Thoracic aorta (tissue), 2 donors: ENCODE measurements around the gene H6PD. TPM values are rescaled to one million over a fixed set of nuclear protein-coding genes. Genes with fewer than 3 reads are reported as not detected.

Experiments used
- ATAC-seq: fragments of 150-250 bp; one replicate; pipeline ENCODE4 v1.8.0; 2017; ENCODE audit warnings: low read depth; ENCODE audit not compliant: insufficient number of reproducible peaks, low FRiP score
- DNase-seq: peaks from one replicate; pipeline ENCODE4 v3.0.0-alpha.2; 2020; ENCODE audit warnings: low spot score
- H3K27ac ChIP-seq, 2 donors: fragments of 200-600 bp; sonication (generic); 1 replicate in 1 of 2; 2 replicates in 1 of 2; pipeline ENCODE4 v1.5.1; 2016; ENCODE audit warnings: mild to moderate bottlenecking in 2 of 2, moderate library complexity in 2 of 2
- H3K27me3 ChIP-seq: fragments of 200-600 bp; sonication (generic); replicated peaks from 2 replicates; pipeline ENCODE4 v1.6.0; 2016; ENCODE audit warnings: mild to moderate bottlenecking; ENCODE audit not compliant: insufficient read depth
- H3K36me3 ChIP-seq: fragments of 200-600 bp; sonication (generic); one replicate; pipeline ENCODE4 v1.5.1; 2016
- H3K4me1 ChIP-seq, 2 donors: fragments of 200-600 bp; sonication (generic); 1 replicate in 1 of 2; 2 replicates in 1 of 2; pipeline versions ENCODE4 v1.5.1 to v1.6.0; 2016; ENCODE audit warnings: low read depth in 2 of 2, mild to moderate bottlenecking in 1 of 2; ENCODE audit not compliant: control insufficient read depth in 1 of 2
- H3K4me3 ChIP-seq: fragments of 200-600 bp; sonication (generic); 2 replicates; pipeline ENCODE4 v1.5.1; 2016; ENCODE audit warnings: mild to moderate bottlenecking
- H3K9me3 ChIP-seq: fragments of 200-600 bp; sonication (generic); 2 replicates; pipeline ENCODE4 v1.5.1; 2016
- CTCF ChIP-seq: fragments of 200-600 bp; sonication (generic); IDR thresholded peaks from one replicate; pipeline ENCODE4 v1.5.1; 2019; ENCODE audit warnings: antibody characterized with exemption
- total RNA-seq, 2 donors: library from RNA; depleted of rRNA; stranded (reverse); fragments of >200 nt; gene quantifications; one replicate each; pipeline versions ENCODE4 v1.1.0 to v1.2.3, GENCODE V29; 2016

Gene H6PD
- total RNA-seq, 2 donors from 2014 or later: 57.8 to 80.6 TPM

DNA sequence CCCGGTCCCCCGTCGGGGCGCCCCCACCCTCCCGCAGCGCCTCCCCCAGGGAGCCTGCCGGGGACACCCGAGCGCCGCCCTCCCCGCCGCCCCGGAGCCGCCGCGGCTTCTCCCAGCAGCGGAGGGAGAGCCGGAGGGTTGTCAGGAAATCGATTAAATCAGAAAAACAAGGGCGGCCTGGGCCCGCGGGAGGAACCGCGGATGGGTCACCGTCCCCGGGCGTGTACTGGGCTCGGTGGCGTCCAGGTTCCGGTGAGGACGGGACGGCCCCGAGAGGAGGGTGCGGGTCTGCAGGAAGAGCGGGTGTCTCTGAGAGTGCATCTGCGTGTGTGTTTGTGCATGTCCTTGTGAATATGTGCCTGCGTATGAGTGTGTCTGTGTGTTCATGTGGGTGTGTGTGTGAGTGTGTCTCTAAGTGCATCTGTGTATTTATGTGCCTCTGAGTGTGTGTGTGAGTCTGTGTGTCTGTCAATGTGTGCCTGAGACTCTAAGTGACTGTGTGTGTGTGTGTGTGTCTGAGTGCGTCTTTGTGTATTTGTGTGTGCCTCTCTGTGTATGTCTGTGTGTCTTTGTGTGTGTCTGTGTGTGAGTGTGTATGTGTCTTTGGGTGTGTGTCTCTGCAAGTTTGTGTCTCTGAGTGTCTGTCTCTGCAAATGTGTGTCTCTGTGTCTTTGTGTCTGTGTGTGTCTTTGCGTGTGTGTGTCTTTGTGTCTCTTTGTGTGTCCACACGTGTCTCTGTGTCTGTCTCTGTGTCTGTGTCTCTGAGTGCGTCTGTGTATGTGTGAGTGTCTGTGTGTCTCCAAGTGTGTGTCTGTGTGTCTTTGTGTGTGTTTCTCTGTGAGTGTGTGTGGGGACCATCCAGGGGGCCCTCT, 59.2 kb downstream of the H6PD start:
- Histone ChIP-seq H3K36me3 (no peaks in the 10 kb centered on the region), H3K27ac (peak overlapping the region; percentile 87 to 93), H3K4me1 (peaks cover 35 to 65% of the 10 kb centered on the region in 2 donors), H3K4me3 (peak overlapping the region; percentile 87), H3K27me3 (no peaks in the 10 kb centered on the region), H3K9me3 (peaks cover 2% of the 10 kb centered on the region)
- TF ChIP-seq CTCF: no peak
- DNase-seq (no peak), ATAC-seq (no peak)

DNA sequence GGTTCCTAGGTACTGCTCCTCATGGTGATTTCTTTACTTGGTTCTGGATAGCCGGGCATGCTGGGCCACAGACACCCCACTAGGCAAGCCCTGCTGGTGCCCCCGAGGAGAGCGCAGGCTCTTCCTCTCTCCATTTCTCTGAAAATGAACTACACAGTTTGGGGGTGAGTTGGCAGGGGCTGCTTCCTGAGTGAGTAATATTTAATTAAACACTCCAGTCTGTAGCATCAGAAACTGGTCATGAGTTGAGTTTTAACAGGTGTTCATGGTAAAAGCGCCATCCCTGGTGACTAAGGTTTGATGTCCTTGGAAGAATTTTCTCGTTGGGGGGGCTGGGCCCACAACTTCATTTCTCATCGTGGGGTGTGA, 59.8 kb downstream of the H6PD start:
- no peak for TF ChIP-seq CTCF
- ATAC-seq (no peak), DNase-seq (no peak)
- peaks cover 35 to 70% of the 10 kb centered on the region in 2 donors for H3K4me1 ChIP-seq
- H3K4me3 ChIP-seq: peak overlapping the region; percentile 87
- no peaks in the 10 kb centered on the region for H3K36me3 ChIP-seq
- H3K27ac ChIP-seq: peak overlapping the region; percentile 87 to 93
- no peaks in the 10 kb centered on the region for H3K27me3 ChIP-seq
- no peaks in the 10 kb centered on the region for H3K9me3 ChIP-seq

DNA sequence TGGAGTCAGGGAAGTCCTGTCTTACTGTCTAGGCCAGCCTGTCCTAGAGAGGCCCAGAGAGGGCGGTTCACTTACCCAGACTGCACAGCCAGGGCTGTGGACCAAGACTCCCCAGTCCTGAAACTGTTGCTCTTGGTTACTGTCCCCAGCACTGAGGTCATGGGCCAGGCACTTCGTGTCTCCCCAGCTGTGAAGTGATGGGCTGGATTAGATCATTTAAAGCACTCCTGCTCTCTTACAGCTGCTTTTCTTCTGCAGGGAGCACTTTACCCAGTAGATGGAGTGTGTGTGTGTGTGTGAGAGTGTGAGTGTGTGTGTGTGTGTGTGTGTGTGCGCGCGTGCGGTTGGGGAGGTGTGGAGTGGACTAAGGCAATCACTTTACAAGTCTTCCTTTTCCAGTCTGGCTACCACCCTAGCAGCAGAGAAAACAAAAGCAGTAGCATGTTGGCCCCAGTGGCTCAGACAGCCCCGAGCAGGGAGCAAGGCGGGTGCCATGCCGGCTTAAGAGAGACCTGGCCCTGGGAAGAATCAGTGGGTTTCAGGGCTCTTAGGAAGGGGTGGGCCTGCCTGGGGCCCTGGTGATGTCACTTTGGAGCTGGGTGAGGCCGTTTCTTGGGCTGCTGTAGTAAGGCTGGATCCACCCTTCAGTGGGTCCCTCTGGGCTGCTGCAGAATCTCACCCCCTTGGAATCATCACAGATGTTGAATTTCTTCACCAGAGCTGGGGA, 60.5 kb downstream of the H6PD start:
- H3K4me1 ChIP-seq: peaks cover 34 to 70% of the 10 kb centered on the region in 2 donors
- TF ChIP-seq CTCF: no peak
- H3K27ac ChIP-seq: peak overlapping the region; percentile 87 to 93
- peak overlapping the region; percentile 87 for H3K4me3 ChIP-seq
- H3K36me3 ChIP-seq: no peaks in the 10 kb centered on the region
- ATAC-seq: no peak
- DNase-seq: no peak
- H3K9me3 ChIP-seq: no peaks in the 10 kb centered on the region
- no peaks in the 10 kb centered on the region for H3K27me3 ChIP-seq

- Histone ChIP-seq H3K9me3 (no peaks in the 10 kb centered on the region), H3K27ac (peak overlapping the region in 1 of 2 donors; percentile 93), H3K4me3 (peak overlapping the region; percentile 87), H3K4me1 (peaks cover 25 to 70% of the 10 kb centered on the region in 2 donors), H3K36me3 (no peaks in the 10 kb centered on the region), H3K27me3 (no peaks in the 10 kb centered on the region)
- DNase-seq (no peak), ATAC-seq (no peak)
- TF ChIP-seq CTCF: no peak
Observed at GRCh38 chr1:9295884-9296283, 61.3 kb downstream of the H6PD start.

- ATAC-seq (no peak), DNase-seq (no peak)
- H3K4me1 ChIP-seq: peaks cover 24 to 72% of the 10 kb centered on the region in 2 donors
- no peaks in the 10 kb centered on the region for H3K27me3 ChIP-seq
- no peak overlapping the region for H3K4me3 ChIP-seq
- H3K36me3 ChIP-seq: no peaks in the 10 kb centered on the region
- TF ChIP-seq CTCF: no peak
- H3K9me3 ChIP-seq: no peaks in the 10 kb centered on the region
- peak overlapping the region in 1 of 2 donors; percentile 43 for H3K27ac ChIP-seq
Observed at GRCh38 chr1:9296850-9297249, 62.3 kb downstream of the H6PD start.
